NCI-H748 (cell line): Measurements from ENCODE around the gene NAV2.

Experiments used
- DNase-seq: peaks from one replicate; lab custom pipeline; 2025; ENCODE audit not compliant: unreplicated experiment; lab: John Stamatoyannopoulos, UW

Gene NAV2

GRCh38 chr11:19774817-19775580, 62.4 kb downstream of the NAV2 start:
- no peak for DNase-seq

DNA sequence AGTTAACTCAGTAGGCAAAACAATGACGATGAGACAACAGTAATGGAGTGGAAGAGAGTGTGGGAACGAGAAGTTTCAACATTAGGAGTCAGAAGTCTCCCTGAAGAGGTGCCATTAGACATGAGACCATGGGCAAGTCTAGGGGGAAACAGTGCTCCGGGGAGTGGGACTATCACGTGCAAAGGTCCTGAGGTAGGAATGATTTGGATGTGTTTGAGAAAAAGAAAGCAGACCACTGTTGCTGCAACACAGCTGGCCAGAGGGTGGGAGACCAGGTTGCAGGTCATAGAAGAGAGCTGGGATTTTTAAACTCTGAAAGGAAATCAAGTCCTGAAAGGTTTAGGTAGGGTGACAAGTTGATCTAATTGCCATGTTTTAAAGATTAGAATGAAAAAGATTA, 63.0 kb downstream of the NAV2 start:
- DNase-seq: no peak

DNA sequence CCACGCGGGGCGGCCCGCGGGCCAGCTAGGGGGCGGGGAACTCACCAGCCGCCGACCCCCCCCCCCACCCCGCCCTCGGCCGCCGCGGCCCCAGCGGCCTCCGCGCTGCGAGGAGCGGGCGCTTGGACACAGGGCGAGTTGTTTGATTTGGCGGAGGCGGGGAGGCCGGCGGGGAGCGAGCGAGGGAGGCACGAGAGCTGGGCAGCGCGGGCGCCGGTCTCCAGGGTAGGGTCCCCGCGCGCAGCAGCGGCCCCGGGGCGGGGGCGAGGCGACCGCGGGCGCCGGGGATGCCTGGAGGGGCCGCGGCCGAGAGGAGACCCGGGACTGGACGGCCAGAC, 64.4 kb downstream of the NAV2 start:
- peak; percentile 64 for DNase-seq

DNA sequence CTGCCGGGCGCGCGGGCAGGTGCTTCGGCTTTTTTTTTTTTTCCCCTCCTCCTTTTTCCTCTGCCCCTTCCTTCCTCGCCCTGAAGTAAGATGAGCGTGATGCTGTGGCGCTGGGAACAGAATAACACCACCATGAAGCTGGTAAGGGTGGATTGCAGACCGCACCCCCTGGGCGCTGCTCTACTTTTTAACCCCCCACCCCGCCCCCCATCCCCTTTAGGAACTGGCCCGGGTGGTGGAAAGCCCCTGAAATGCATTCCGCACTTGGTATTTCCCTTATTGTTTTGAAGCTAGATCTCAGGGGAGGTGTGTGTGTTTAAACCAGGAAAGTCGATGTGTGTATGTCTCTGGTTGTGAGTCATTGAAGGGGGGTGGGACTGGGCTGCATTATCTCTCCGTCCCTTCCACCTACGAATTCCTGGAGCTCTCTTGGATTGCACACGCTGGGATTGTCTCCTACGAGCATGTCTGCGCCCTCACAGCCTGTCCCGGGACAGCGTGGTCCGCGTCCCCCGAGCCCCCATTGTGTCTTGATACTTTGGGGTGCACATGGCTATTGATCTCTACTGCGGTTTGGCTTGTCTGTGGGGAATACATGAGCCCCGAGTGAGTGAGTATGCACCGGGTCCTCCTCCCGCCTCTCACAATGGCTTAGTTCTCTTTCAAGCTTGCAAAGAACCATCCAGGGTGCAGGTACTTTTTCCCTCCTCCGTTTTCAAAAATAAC, 64.9 kb downstream of the NAV2 start:
- peak; percentile 53 for DNase-seq

DNA sequence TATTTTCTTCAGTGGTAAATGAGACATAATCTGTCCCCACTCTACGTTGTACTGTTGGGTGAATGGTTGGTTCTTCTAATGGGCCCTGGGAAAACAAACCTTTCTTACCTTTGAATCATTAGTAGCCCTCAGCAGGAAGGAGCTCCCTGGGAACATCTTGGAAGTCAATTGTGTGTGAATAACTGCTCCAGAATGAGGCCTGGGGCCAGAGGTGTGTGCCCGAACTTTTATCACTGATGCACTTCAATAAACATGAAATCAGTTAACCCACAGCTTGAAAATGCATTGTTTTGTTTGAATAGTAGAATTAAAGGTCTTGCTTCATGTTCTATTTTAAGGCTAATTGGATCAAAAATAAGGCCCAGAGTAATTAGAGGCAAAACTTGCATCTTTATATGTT, 67.1 kb downstream of the NAV2 start:
- no peak for DNase-seq

DNA sequence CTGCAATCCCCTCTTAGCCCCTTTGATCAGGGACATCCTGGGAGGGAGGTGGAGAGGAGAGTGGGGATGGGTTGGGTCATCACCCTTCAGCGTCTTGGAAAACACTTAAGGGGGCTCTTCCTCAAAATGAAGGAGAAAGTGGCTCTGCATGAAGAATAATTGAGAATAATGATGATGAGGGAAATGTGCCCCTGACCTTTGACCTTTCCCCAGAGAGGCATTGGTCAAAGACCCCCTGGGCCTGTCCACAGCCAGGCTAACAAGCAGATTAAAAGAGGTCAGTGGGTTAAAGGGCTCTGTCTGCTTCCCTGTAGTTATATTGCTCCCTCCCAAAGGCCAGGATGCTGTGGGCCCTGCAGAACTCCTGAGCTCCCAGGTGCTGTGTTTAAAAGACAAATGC, 68.7 kb downstream of the NAV2 start:
- DNase-seq: no peak

- no peak for DNase-seq
These were observed 72.6 kb downstream of the NAV2 start for GRCh38 chr11:19785265-19785664.

DNA sequence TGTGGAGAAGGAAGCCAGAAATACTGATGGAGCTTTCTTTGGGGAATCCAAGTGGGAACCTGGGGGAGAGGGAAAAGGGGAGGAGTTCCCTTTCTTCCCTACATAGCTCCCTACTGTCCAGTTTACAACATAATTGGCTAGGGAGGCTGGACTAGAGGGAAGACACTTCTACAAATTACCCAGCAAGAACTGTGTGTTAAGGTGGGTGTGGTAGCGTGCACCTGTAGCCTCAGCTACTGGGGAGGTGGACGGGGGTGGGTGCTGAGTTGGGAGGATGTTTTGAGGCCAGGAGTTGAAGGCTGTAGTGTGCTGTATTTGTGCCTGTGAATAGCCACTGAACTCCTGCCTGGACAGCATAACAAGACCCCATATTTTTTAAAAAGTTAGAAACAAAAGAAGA, 74.0 kb downstream of the NAV2 start:
- peak; percentile 24 for DNase-seq

GRCh38 chr11:19788435-19788834, 75.8 kb downstream of the NAV2 start:
- no peak for DNase-seq

DNA sequence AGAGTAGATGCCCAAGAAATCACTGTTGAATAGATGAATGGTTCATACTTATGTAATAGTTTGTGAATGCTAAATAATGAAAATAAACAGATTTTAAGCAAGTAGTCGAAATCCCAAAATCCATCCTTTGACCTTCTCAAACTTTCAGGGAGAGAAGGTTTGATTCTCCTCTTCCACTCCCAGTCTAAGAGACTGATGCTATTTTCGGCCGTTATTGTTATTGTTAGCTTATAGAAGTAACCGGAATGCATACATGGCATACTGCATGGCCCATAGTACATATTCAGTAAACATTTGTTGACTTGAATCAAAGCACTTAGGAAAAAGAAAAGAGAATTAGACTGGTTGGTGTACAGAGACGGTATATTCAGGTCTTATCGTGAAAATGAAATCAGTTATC, 76.6 kb downstream of the NAV2 start:
- no peak for DNase-seq

DNA sequence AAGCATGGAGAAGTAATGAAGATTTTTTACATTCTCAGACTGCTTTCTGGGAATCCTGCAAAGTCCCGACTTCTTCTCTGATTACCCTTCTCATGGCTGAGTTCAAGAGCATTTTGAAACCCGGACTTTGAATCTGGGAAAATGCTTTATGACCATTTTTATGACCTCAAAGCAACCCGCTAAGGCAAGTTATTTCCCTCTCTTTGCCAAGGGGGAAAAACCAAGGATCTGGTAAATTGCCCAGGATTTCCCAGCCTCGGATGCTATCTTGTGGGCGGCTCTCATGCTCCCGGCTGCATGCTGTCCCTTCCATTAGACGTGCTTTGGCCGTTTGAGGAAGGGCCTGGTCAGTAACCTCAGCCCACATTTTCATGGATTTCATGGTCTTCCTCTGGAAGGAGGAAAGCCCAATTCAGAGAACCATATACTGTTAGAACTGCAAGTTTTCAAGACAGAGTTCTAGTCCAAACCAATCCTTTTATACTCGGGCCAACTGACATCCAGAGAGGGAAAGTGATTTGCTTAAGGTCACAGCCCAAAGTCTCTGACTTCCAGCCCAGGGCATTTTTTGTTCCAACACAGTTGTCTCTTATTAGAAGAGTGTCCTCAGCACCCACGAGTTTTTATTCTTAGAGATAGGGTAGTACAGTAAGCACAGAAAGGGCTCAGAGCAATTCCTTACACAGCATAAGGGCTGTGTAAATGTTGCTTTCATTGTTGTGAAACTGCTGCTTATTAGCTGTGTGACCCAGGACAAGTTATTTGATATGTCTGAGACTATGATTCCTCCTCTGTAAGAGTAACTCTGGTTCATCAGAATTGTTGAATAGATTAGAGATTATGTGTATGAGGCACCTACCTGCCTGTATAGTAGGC, 77.4 kb downstream of the NAV2 start:
- no peak for DNase-seq

DNA sequence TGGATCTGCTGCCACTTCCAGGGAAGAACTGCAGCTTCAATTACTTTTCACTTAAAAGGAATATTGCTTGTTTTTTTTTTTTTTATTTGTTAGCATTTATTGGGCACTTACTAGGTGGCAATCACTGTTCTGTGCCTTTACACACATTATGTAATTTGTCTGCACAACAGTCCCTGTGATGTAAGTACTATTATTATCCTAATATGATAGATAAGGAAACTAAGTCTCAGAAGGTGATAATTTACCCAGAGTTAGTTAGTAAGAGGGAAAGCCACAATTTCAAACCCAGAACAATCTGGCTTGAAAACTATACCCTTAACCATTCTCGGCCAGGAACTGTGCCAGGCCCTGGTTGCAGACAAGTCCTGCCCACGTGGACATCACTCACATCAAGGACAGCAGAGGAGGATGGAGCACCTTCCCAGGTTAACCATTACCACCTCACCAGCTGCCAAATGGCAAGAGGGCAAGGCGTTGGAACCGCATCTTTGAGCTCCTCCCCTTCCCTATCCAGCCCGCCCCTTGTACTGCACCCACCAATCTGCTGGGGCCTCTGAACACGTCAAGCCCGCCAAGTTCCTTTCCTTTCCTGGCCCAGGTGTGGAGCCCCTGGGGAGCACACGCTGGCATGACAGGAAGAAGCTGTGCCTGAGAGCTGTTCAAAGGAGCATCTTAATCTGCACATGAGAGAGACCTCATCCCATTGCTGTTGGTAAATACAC, 78.4 kb downstream of the NAV2 start:
- DNase-seq: no peak

- no peak for DNase-seq
These were observed 79.9 kb downstream of the NAV2 start for GRCh38 chr11:19792510-19792909.

DNA sequence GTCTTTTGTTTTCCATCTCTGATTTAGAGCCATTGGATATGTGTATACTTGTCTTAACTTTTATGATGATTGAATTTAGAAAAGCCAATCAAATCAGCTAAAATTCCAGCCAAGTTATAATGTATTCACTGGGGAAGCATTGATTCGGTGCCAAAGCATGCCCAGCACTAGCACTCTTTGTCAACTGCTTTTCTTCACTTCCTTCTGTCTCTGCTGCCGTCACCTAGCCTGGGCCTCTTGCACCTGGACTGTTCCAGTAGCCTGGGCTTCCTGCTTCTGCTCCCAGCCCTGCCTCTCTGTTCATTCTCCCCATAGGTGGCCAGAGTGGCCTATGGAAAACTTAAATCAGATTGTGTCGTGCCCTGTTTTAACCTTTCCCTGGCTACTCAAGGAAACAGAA, 80.7 kb downstream of the NAV2 start:
- no peak for DNase-seq

DNA sequence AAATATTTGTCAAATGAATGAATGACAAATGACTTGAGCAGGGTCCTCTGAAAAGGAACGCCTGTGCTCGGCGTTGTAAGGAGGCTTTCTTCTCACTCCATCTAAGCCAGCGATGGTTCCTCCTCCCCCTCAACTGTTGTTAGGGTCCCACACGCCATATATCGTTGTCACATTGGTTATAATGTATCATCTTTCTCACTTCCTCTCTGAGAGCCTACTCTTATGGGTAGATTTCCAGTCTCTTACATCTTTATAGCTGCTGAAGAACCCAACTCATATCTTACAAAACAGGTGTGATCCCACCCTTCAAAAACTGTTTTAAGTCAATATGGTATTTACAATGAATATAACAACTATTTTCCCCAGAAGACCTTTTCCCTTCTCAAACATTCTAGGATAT, 81.5 kb downstream of the NAV2 start:
- DNase-seq: no peak

- DNase-seq: no peak
These were observed 82.4 kb downstream of the NAV2 start for GRCh38 chr11:19795082-19795481.

GRCh38 chr11:19800162-19800561, 87.5 kb downstream of the NAV2 start:
- no peak for DNase-seq

DNA sequence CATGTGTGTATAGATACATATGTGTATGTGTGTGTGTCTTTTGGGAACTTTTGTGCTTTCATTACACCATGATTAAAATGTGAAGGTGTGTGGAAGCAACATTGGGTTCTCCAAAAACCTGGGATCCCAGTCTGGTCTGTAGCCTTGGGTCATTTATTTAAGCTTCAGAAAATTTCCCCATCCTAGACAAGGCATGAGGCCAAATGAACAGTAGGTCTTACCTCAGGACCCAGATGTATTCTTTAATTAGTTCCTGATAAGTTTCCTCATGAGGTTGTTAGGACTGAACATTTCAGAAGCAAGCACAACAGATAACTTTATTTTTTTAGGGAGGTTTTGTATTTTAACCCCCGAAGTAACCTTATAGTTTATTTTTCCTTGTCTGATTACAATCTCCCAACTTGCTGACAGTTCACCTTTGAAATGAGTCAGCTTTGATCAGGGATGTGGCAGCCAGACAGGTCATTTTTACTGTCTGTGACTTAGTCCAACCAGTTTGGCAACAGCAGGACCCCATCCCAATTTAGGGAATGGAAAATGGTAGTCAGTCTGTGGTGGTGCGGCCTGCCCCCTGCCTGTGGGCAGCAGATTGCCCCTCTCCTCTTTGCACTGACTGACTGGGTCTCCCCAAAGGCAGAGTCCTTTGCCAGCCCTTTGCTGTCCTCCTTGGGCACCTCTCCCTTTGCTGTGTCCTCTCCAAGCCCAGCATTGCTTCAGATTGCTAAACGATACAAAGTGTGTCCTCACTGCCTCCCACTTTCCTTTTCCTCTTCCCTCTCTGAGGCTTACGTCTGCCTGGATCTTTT, 88.3 kb downstream of the NAV2 start:
- no peak for DNase-seq

GRCh38 chr11:19802773-19803293, 90.2 kb downstream of the NAV2 start:
- no peak for DNase-seq

- DNase-seq: peak; percentile 81
These were observed 90.9 kb downstream of the NAV2 start for GRCh38 chr11:19803506-19803998.
